GM12878 (cell line): Measurements from ENCODE around the gene MDFIC2. TPM values are rescaled to one million over a fixed set of nuclear protein-coding genes. Genes with fewer than 3 reads are reported as not detected.
"Not testable (repeated sequence)": the region's sequence is repeated elsewhere in the genome, so short reads cannot be mapped to it uniquely, and the experiment has no call there.

Experiments used
- ATAC-seq: fragments of 200-7000 bp; cut with Tn5 transposase; 3 replicates; pipeline ENCODE4 v1.9.1; 2020; ENCODE audit warnings: mild to moderate bottlenecking, moderate library complexity
- BruUV-seq: library from RNA; stranded (reverse); fragments of 400-500 nt; replicated peaks from 2 replicates; lab custom pipeline; 2021; lab: Mats Ljungman, UMichigan
- CTCF ChIA-PET: fragments of 300-600 bp; sonication (Branson Sonifier 250); formaldehyde crosslinking; extraction: SDS; loops from one replicate; lab custom pipeline; 2021; ENCODE audit warnings: inconsistent platforms; lab: Yijun Ruan, JAX
- POLR2A ChIA-PET: fragments of 350-600 bp; formaldehyde crosslinking; extraction: SDS; loops from one replicate; lab custom pipeline; 2021; ENCODE audit warnings: inconsistent platforms; lab: Charles Lee
- RAD21 ChIA-PET: fragments of 300-600 bp; sonication (Branson Sonifier 250); formaldehyde crosslinking; loops from one replicate; lab custom pipeline; 2023; ENCODE audit warnings: antibody characterized with exemption; ENCODE audit not compliant: unreplicated experiment; lab: Charles Lee
- SMC1A ChIA-PET: fragments of 300-600 bp; sonication (Branson Sonifier 250); formaldehyde crosslinking; loops from one replicate; lab custom pipeline; 2023; ENCODE audit not compliant: unreplicated experiment, uncharacterized antibody; lab: Charles Lee
- DNase-seq: peaks from one replicate; pipeline ENCODE4 v3.0.0-alpha.2; 2011; ENCODE audit warnings: low read depth, low spot score
- FAIRE-seq: peaks from 3 replicates; lab custom pipeline; 2011; peaks lifted over from hg19 to GRCh38; lab: Jason Lieb, UNC
- H2AFZ ChIP-seq: 2 replicates; pipeline ENCODE4 v1.6.0; 2011; ENCODE audit warnings: low read depth, low read length, control low read depth; ENCODE audit not compliant: control insufficient read depth
- H3K27ac ChIP-seq: 2 replicates; pipeline ENCODE4 v1.5.1; 2011; ENCODE audit warnings: control low read depth; ENCODE audit not compliant: control insufficient read depth, insufficient read depth
- H3K27me3 ChIP-seq, 2 experiments: replicated peaks in 1 of 2; 2 replicates each; pipeline versions ENCODE4 v1.6.0 to v1.6.1; 2011; ENCODE audit warnings: low read length in 1 of 2; ENCODE audit not compliant: control insufficient read depth in 2 of 2, insufficient read depth in 2 of 2
- H3K36me3 ChIP-seq, 2 experiments: 2 replicates each; pipeline ENCODE4 v1.5.1; 2011; ENCODE audit warnings: low read length in 1 of 2; ENCODE audit not compliant: control insufficient read depth in 2 of 2, insufficient read depth in 2 of 2
- H3K4me1 ChIP-seq: 2 replicates; pipeline ENCODE4 v1.6.1; 2011; ENCODE audit warnings: mild to moderate bottlenecking, low read length, moderate library complexity, mixed read lengths; ENCODE audit not compliant: control insufficient read depth, insufficient read depth
- H3K4me2 ChIP-seq: 2 replicates; pipeline ENCODE4 v1.6.0; 2011; ENCODE audit warnings: control low read depth; ENCODE audit not compliant: control insufficient read depth, insufficient read depth
- H3K4me3 ChIP-seq: fragments of 200-600 bp; sonication (generic); 2 replicates; pipeline ENCODE4 v1.5.1; 2016
- H3K79me2 ChIP-seq: 2 replicates; pipeline ENCODE4 v1.6.0; 2011; ENCODE audit warnings: low read length; ENCODE audit not compliant: control insufficient read depth, insufficient read depth
- H3K9ac ChIP-seq: 2 replicates; pipeline ENCODE4 v1.8.0; 2011; ENCODE audit warnings: low read length, control low read depth, mixed read lengths; ENCODE audit not compliant: control insufficient read depth, insufficient read depth
- H3K9me3 ChIP-seq: replicated peaks from 3 replicates; pipeline ENCODE4 v1.5.1; 2011; ENCODE audit warnings: mild to moderate bottlenecking, low read length; ENCODE audit not compliant: control insufficient read depth, insufficient read depth
- H4K20me1 ChIP-seq: 2 replicates; pipeline ENCODE4 v1.6.0; 2011; ENCODE audit not compliant: control insufficient read depth, insufficient read depth
- CREM ChIP-seq: IDR thresholded peaks from 2 replicates; pipeline ENCODE4 v1.6.1; 2014; ENCODE audit warnings: antibody characterized with exemption, low read depth
- MYB ChIP-seq: fragments of 150-350 bp; IDR thresholded peaks from 2 replicates; pipeline ENCODE4 v1.6.1; 2014; ENCODE audit warnings: mild to moderate bottlenecking, low read depth, low read length, borderline replicate concordance
- NFXL1 ChIP-seq: fragments of 450-650 bp; IDR thresholded peaks from 2 replicates; pipeline ENCODE4 v1.6.1; 2017; ENCODE audit warnings: antibody characterized with exemption, mild to moderate bottlenecking, borderline replicate concordance
- WGBS: methylation state at CpG from one replicate; pipeline ENCODE4 v1.1.6; 2016; ENCODE audit warnings: low lambda C conversion rate; ENCODE audit not compliant: insufficient replicate concordance, insufficient coverage; ENCODE audit errors: missing lambda C conversion rate; 5-methylcytosine and 5-hydroxymethylcytosine counted together
- in situ Hi-C: fragments of 300-500 bp; cut with MboI; formaldehyde crosslinking; loops from 9 replicates; pipeline ENCODE4 v1.14.3; 2018; ENCODE audit warnings: mixed read lengths
- intact Hi-C: fragments of 100-400 bp; cut with micrococcal nuclease; formaldehyde crosslinking; loops from one replicate; pipeline ENCODE4 v1.14.2; 2022; ENCODE audit not compliant: unreplicated experiment
- polyA plus RNA-seq, 11 experiments: library from polyadenylated mRNA; depleted of rRNA in 4 of 11; unstranded in 6 of 11; stranded (reverse) in 5 of 11; fragments of >200 nt; fragmentation: Nextera tagmentation in 4 of 11; fragmentation: Illumina TruSeq in 1 of 11; extraction: Ambion mirVana in 4 of 11; extraction: Trizol in 1 of 11; gene quantifications; 1 replicate in 1 of 11; 2 replicates in 10 of 11; pipeline versions ENCODE4 v1.2.1 to v1.2.3, GENCODE V29; 2011 to 2016; ENCODE audit warnings: inconsistent platforms in 2 of 11, missing spikeins in 2 of 11, low read depth in 1 of 11
- total RNA-seq, 4 experiments: library from RNA; depleted of rRNA in 3 of 4; stranded (reverse); fragments of >200 nt in 3 of 4; fragmentation: Illumina TruSeq in 1 of 4; extraction: Trizol in 1 of 4; gene quantifications; 2 replicates each; pipeline versions ENCODE4 v1.2.1 to v1.2.3, GENCODE V29; 2013 to 2021

Gene MDFIC2
- total and polyA plus RNA-seq, 10 of the 15 experiments (the other 5 are each of a cell fraction or from before 2014, with no cell fraction given) = not detected

DNA sequence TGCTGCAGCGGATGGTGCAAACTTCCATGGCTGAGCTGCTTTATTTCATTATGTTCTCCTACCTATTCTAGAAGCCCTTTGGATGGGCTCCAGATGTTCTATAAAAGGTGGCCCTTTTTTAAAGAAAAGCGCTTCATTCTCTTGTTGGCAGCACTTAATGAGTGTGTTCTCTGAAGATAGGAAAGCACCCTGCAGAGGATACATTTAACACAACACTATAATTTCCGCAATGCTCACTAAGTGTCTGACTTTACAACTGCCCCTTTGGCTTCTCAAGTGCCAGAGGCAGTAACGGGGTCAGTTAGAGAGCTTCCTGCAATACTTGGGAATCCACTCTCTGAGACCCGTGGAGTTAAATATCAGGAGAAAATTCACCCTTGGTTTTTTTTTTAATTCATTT, 88.1 kb downstream of the MDFIC2 start:
- ChIA-PET SMC1A (no interaction called here), RAD21 (no interaction called here), CTCF (no interaction called here), POLR2A (no interaction called here)
- Histone ChIP-seq H3K79me2 (no peaks in the 10 kb centered on the region), H3K4me1 (no peaks in the 10 kb centered on the region), H3K36me3 (no peaks in the 10 kb centered on the region), H3K27ac (no peak overlapping the region), H3K9ac (no peak overlapping the region), H3K27me3 (no peaks in the 10 kb centered on the region), H3K4me2 (no peak overlapping the region), H3K9me3 (no peaks in the 10 kb centered on the region), H2AFZ (no peak overlapping the region), H3K4me3 (no peak overlapping the region), H4K20me1 (no peaks in the 10 kb centered on the region)
- in situ Hi-C loops = no loop called here
- TF ChIP-seq MYB (no peak), NFXL1 (no peak)
- WGBS = 18% methylated on average over 5 of the region's 5 CpGs
- BruUV-seq = no TSS peak
- intact Hi-C loops = no loop called here
- DNase-seq (no peak), FAIRE-seq (no peak), ATAC-seq (no peak)

DNA sequence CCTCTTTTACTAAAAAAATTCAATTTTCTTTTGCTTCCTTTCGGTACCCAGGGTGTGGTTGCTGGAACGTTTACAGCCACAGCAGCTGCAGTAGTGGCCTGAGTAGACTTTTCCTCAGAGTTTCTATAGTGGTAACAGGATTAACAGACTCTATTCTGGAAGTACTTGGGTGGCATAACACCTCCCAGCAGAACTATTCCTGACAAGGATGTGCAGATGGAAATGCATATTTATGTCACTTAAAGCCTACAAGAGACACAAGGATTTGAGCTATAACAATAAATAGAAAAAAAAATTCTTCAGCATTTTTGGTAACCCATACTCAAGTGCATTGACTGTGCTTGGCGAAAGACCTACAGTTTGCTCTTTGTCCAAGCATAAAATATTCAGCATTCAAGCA, 94.0 kb downstream of the MDFIC2 start:
- H3K79me2 ChIP-seq = no peaks in the 10 kb centered on the region
- ATAC-seq (no peak), DNase-seq (no peak), FAIRE-seq (no peak)
- no peaks in the 10 kb centered on the region for H4K20me1 ChIP-seq
- intact Hi-C loops (no loop called here), in situ Hi-C loops (no loop called here)
- H2AFZ ChIP-seq = no peak overlapping the region
- no peaks in the 10 kb centered on the region for H3K27me3 ChIP-seq
- 7% methylated on average over 3 of the region's 3 CpGs for WGBS
- no peaks in the 10 kb centered on the region for H3K9me3 ChIP-seq
- POLR2A ChIA-PET = no interaction called here
- TF ChIP-seq CREM = no peak
- SMC1A ChIA-PET = no interaction called here
- H3K36me3 ChIP-seq = no peaks in the 10 kb centered on the region
- no peak overlapping the region for H3K4me3 ChIP-seq
- no peak overlapping the region for H3K27ac ChIP-seq
- BruUV-seq = no TSS peak
- RAD21 ChIA-PET = no interaction called here
- no peak overlapping the region for H3K4me2 ChIP-seq
- CTCF ChIA-PET = no interaction called here
- no peak overlapping the region for H3K9ac ChIP-seq
- no peaks in the 10 kb centered on the region for H3K4me1 ChIP-seq

DNA sequence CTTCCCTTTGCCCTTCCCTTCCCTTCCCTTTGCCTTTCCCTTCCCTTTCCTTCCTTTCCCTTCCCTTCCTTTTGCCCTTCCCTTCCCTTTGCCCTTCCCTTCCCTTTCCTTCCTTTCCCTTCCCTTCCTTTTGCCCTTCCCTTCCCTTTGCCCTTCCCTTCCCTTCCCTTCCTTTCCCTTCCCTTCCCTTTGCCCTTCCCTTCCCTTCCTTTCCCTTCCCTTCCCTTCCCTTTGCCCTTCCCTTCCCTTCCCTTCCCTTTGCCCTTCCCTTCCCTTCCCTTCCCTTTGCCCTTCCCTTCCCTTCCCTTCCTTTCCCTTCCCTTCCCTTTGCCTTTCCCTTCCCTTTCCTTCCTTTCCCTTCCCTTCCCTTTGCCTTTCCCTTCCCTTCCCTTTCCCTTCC, 101.2 kb downstream of the MDFIC2 start:
- H3K79me2 ChIP-seq, in situ Hi-C loops, FAIRE-seq, H3K36me3 ChIP-seq, intact Hi-C loops, BruUV-seq, H4K20me1 ChIP-seq, H2AFZ ChIP-seq, H3K27me3 ChIP-seq, H3K4me3 ChIP-seq, POLR2A ChIA-PET, RAD21 ChIA-PET, H3K27ac ChIP-seq, ATAC-seq, SMC1A ChIA-PET, H3K4me2 ChIP-seq, H3K4me1 ChIP-seq, DNase-seq, CTCF ChIA-PET, H3K9ac ChIP-seq, H3K9me3 ChIP-seq: not testable (repeated sequence)
